HG03521 (cell line): ENCODE data around the gene CDCA5.
"Not testable (repeated sequence)": the region's sequence is repeated elsewhere in the genome, so short reads cannot be mapped to it uniquely, and the experiment has no call there.

ENCODE experiments used
- ATAC-seq: cut with Tn5 transposase; IDR thresholded peaks from one replicate; pipeline ENCODE4 v1.9.1; 2021; ENCODE audit warnings: mild to moderate bottlenecking, moderate library complexity; ENCODE audit not compliant: unreplicated experiment

CDCA5 gene

GRCh38 chr11:65119670-65119995 is 35.8 kb upstream of the CDCA5 start:
- ATAC-seq, result no peak

- ATAC-seq, result not testable (repeated sequence)
These were observed 35.2 kb upstream of the CDCA5 start for GRCh38 chr11:65118891-65119669.

- ATAC-seq, result no peak
These were observed 34.4 kb upstream of the CDCA5 start for GRCh38 chr11:65118097-65118837.

- ATAC-seq, result peak; percentile 57
These were observed 33.6 kb upstream of the CDCA5 start, which contains the start of gene ZNHIT2 for GRCh38 chr11:65117206-65118096. ZNHIT2 (minus strand) TSS chr11:65117701; CDS start chr11:65117653, 48 bp downstream.

GRCh38 chr11:65116370-65117205 is 32.7 kb upstream of the CDCA5 start:
- no peak for ATAC-seq

GRCh38 chr11:65115361-65116082 is 31.7 kb upstream of the CDCA5 start:
- no peak for ATAC-seq

- ATAC-seq, result no peak
These were observed 30.8 kb upstream of the CDCA5 start for GRCh38 chr11:65114538-65115171.

GRCh38 chr11:65113839-65114238 is 30.0 kb upstream of the CDCA5 start:
- no peak for ATAC-seq

GRCh38 chr11:65113361-65113756 is 29.5 kb upstream of the CDCA5 start:
- no peak for ATAC-seq

- no peak for ATAC-seq
These were observed 28.9 kb upstream of the CDCA5 start for GRCh38 chr11:65112546-65113360.

GRCh38 chr11:65111744-65112545 is 28.1 kb upstream of the CDCA5 start, which contains the start of gene TM7SF2:
TM7SF2 (plus strand) TSS chr11:65111872; CDS start chr11:65112016, 144 bp downstream.
- ATAC-seq, result peak; percentile 62

- no peak for ATAC-seq
These were observed 27.4 kb upstream of the CDCA5 start for GRCh38 chr11:65111159-65111743.

- no peak for ATAC-seq
These were observed 26.6 kb upstream of the CDCA5 start for GRCh38 chr11:65110354-65110861.

- ATAC-seq, result no peak
These were observed 25.7 kb upstream of the CDCA5 start for GRCh38 chr11:65109231-65110198.

GRCh38 chr11:65108469-65109123 is 24.8 kb upstream of the CDCA5 start:
- ATAC-seq, result no peak
